ENCODE data around the gene ARAP2. TPM values are rescaled to one million over a fixed set of nuclear protein-coding genes. Genes with fewer than 3 reads are reported as not detected.

Gene ARAP2
- total and polyA plus RNA-seq, 2 experiments from 2014 or later: 5.9 to 22.7 TPM

- Histone ChIP-seq H3K27ac (no peak overlapping the region), H3K27me3 (no peaks in the 10 kb centered on the region), H4K20me1 (ENCODE audit: insufficient read depth, poor library complexity, severe bottlenecking) (no peaks in the 10 kb centered on the region), H3K9me2 (replicated peaks; ENCODE audit: insufficient read depth) (no peaks in the 10 kb centered on the region), H3K9me3 (ENCODE audit: low read depth) (no peaks in the 10 kb centered on the region), H3K79me2 (no peaks in the 10 kb centered on the region), H3K4me3 (no peak overlapping the region), H3K4me1 (ENCODE audit: insufficient read depth) (peaks cover 4% of the 10 kb centered on the region), H3K4me2 (no peak overlapping the region), H2AFZ (no peak overlapping the region), H3K36me3 (replicated peaks; ENCODE audit: insufficient read depth, low read depth) (no peaks in the 10 kb centered on the region)
- WGBS (ENCODE audit: low lambda C conversion rate, missing lambda C conversion rate): 78% methylated on average over 2 of the region's 2 CpGs
- DNase-seq (ENCODE audit: low spot score): no peak
- TF ChIP-seq EZH2 (IDR thresholded peaks at IDR 0.05; ENCODE audit: borderline replicate concordance) (no peak), CTCF (IDR thresholded peaks at IDR 0.05; ENCODE audit: poor library complexity) (no peak)
Observed at GRCh38 chr4:36288731-36289426, 44.6 kb upstream of the ARAP2 start.

- H3K4me2 ChIP-seq: no peak overlapping the region
- H3K27ac ChIP-seq: no peak overlapping the region
- no peak overlapping the region for H3K4me3 ChIP-seq
- 95% methylated on average over 4 of the region's 4 CpGs for WGBS (ENCODE audit: low lambda C conversion rate, missing lambda C conversion rate)
- no peaks in the 10 kb centered on the region for H3K9me2 ChIP-seq (replicated peaks; ENCODE audit: insufficient read depth)
- no peaks in the 10 kb centered on the region for H3K9me3 ChIP-seq (ENCODE audit: low read depth)
- H3K79me2 ChIP-seq: no peaks in the 10 kb centered on the region
- no peak for TF ChIP-seq EZH2 (IDR thresholded peaks at IDR 0.05; ENCODE audit: borderline replicate concordance)
- TF ChIP-seq EZH2phosphoT487 (IDR thresholded peaks at IDR 0.05; ENCODE audit: low read depth, severe bottlenecking, unreplicated experiment): no peak
- no peak for TF ChIP-seq CTCF (IDR thresholded peaks at IDR 0.05; ENCODE audit: poor library complexity)
- no peaks in the 10 kb centered on the region for H3K36me3 ChIP-seq (replicated peaks; ENCODE audit: insufficient read depth, low read depth)
- DNase-seq (ENCODE audit: low spot score): no peak
- no peak overlapping the region for H2AFZ ChIP-seq
- H3K4me1 ChIP-seq (ENCODE audit: insufficient read depth): peaks cover 4% of the 10 kb centered on the region
- H3K27me3 ChIP-seq: no peaks in the 10 kb centered on the region
- no peaks in the 10 kb centered on the region for H4K20me1 ChIP-seq (ENCODE audit: insufficient read depth, poor library complexity, severe bottlenecking)
Observed at GRCh38 chr4:36286481-36286871, 42.2 kb upstream of the ARAP2 start.

GRCh38 chr4:36285784-36286480, 41.6 kb upstream of the ARAP2 start:
- Histone ChIP-seq H4K20me1 (ENCODE audit: insufficient read depth, poor library complexity, severe bottlenecking) (no peaks in the 10 kb centered on the region), H3K4me3 (no peak overlapping the region), H3K9me2 (replicated peaks; ENCODE audit: insufficient read depth) (no peaks in the 10 kb centered on the region), H3K36me3 (replicated peaks; ENCODE audit: insufficient read depth, low read depth) (no peaks in the 10 kb centered on the region), H3K27ac (no peak overlapping the region), H3K4me1 (ENCODE audit: insufficient read depth) (peaks cover 4% of the 10 kb centered on the region), H2AFZ (no peak overlapping the region), H3K9me3 (ENCODE audit: low read depth) (no peaks in the 10 kb centered on the region), H3K27me3 (no peaks in the 10 kb centered on the region), H3K4me2 (no peak overlapping the region), H3K79me2 (no peaks in the 10 kb centered on the region)
- no peak for DNase-seq (ENCODE audit: low spot score)
- 93% methylated on average over 6 of the region's 6 CpGs for WGBS (ENCODE audit: low lambda C conversion rate, missing lambda C conversion rate)
- no peak for TF ChIP-seq EZH2phosphoT487 (IDR thresholded peaks at IDR 0.05; ENCODE audit: low read depth, severe bottlenecking, unreplicated experiment)
- no peak for TF ChIP-seq EZH2 (IDR thresholded peaks at IDR 0.05; ENCODE audit: borderline replicate concordance)
- no peak for TF ChIP-seq CTCF (IDR thresholded peaks at IDR 0.05; ENCODE audit: poor library complexity)
